Mucosa of descending colon (tissue), 3 donors: ENCODE results near the gene EXOSC2. TPM values are rescaled to one million over a fixed set of nuclear protein-coding genes. Genes with fewer than 3 reads are reported as not detected.
A peak's percentile ranks its signal among the peaks of the same experiment; 100 is the strongest.

Experiments
- ATAC-seq: fragments of 200-7000 bp; cut with Tn5 transposase; one replicate; pipeline ENCODE4 v1.9.1; 2020; ENCODE audit warnings: mild to moderate bottlenecking, moderate library complexity
- DNase-seq, 3 donors: peaks; one replicate each; pipeline ENCODE4 v3.0.0-alpha.2; 2020
- H3K36me3 ChIP-seq: fragments of 200-600 bp; one replicate; pipeline ENCODE4 v1.8.0; 2021; ENCODE audit warnings: low read depth, mild to moderate bottlenecking
- H3K4me1 ChIP-seq: fragments of 200-600 bp; one replicate; pipeline ENCODE4 v1.8.0; 2021; ENCODE audit warnings: low read depth, mild to moderate bottlenecking
- H3K4me3 ChIP-seq: fragments of 200-600 bp; one replicate; pipeline ENCODE4 v1.8.0; 2021; ENCODE audit warnings: mild to moderate bottlenecking
- H3K9me3 ChIP-seq: fragments of 200-600 bp; one replicate; pipeline ENCODE4 v1.8.0; 2021; ENCODE audit warnings: mild to moderate bottlenecking
- intact Hi-C, 2 donors: fragments of 100-400 bp; cut with DNase I in 1 of 2; cut with micrococcal nuclease in 1 of 2; formaldehyde crosslinking; loops; one replicate each; pipeline versions ENCODE4 v1.11.0 to v1.11.1; 2022; cut with DNase I, micrococcal nuclease
- total RNA-seq, 3 donors: library from RNA; stranded (reverse); fragmentation: NEBNext Ultra II Directional in 2 of 3; extraction: Animal tissue kit (Norgen Biotek cat#: 25700) in 2 of 3; gene quantifications; one replicate each; pipeline versions ENCODE4 v1.2.1 to v1.2.4, GENCODE V29; 2021 to 2023
- TF ChIP-seq, protein P1 (sequence below): fragments of 200-600 bp; IDR thresholded peaks from one replicate; pipeline ENCODE4 v1.8.0; 2022; ENCODE audit warnings: antibody characterized with exemption, mild to moderate bottlenecking
- donor health status: DM: no; HTN: no; CAD: no; lungs with moderate emphysema.
- donor health status: DM: no; HTN: no; CAD: no.
- donor health status: DM: no; HTN: yes; CAD: no.

The EXOSC2 gene
- total RNA-seq, 3 donors from 2014 or later: 18.3 to 25.7 (median 19.1) TPM

DNA sequence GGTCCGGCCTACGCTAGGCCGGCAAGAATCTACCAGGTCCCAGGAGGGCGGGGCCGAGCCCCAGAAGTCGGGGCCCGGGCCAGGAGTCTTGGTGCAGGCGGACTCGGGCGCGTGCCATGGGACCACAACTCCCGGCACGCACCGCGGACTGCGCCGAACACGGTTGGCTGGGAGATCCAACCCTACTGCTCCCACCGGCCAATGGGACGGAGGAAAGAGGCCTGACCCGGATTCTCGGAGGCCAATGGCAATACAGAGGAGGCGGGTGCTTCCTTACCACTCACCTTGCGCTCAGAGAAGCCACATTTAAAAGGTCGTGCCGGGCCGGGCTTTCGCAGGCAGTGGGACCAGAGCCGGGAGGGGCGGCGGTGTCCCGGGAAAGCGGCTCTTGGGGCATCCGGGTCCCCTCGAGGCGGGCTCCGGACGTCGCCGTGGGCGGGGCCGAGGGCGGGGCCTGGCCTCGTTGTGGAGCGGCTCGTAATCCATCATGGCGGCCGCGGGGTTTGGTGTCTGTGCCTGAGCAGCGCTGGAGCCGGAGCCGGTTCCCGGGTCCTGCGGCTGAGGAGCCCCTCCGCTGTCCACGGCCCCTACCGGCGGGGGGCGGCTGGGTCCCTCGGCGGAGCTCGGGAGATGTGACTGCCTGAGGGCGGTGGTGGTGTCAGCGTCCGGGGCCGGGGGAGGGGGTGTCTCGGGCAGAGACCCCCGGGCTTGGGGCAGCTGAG lies 19.1 kb downstream of the EXOSC2 start:
- intact Hi-C loops: loop anchor here in 1 of 2 donors (10.0 kb wide), 1 partner anchor 52 kb away; no protein-coding TSS in a partner anchor
- no peaks in the 10 kb centered on the region for H3K9me3 ChIP-seq

DNA sequence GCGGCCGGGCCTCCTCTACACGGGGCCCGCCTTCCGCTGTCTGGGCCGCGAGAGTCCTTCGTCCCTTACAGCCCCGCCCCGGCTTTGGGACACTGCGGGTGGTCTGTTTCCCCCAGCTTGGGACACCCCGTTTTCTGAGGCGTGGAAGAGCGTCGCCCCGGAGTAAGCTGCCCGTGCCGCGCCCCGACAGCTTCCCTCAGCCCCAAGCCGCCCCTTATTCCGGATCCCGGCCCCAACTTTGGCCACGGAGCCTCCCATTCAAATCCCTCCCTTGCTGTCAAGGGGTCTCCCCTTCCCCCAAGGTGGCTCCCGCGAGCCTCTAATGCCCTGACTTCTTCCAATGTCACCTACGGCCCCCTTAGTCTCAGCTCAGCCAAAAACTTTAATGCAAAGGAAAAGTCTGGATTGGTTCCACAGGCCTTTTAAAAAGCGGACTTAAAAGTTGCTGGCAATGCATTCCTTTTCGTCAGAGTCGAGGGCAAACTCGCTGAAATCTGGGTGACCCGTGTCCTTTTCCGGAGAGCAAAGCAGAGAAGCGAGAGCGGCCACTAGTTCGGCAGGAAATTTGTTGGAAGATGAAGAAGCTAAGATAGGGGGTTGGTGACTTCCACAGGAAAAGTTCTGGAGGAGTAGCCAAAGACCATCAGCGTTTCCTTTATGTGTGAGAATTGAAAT lies 19.8 kb downstream of the EXOSC2 start:
- intact Hi-C loops: loop anchor here in 1 of 2 donors (10.0 kb wide), 1 partner anchor 51 kb away; no protein-coding TSS in a partner anchor
- ATAC-seq: peak; percentile 1

More for the DNA sequence above, 19.1 kb downstream of the EXOSC2 start:
- H3K4me1 ChIP-seq: peaks cover 18% of the 10 kb centered on the region
- no peaks in the 10 kb centered on the region for H3K36me3 ChIP-seq
- DNase-seq (peak; percentile 97 to 98 (median 98)), ATAC-seq (peak; percentile 96)
- TF ChIP-seq, protein P1, sequence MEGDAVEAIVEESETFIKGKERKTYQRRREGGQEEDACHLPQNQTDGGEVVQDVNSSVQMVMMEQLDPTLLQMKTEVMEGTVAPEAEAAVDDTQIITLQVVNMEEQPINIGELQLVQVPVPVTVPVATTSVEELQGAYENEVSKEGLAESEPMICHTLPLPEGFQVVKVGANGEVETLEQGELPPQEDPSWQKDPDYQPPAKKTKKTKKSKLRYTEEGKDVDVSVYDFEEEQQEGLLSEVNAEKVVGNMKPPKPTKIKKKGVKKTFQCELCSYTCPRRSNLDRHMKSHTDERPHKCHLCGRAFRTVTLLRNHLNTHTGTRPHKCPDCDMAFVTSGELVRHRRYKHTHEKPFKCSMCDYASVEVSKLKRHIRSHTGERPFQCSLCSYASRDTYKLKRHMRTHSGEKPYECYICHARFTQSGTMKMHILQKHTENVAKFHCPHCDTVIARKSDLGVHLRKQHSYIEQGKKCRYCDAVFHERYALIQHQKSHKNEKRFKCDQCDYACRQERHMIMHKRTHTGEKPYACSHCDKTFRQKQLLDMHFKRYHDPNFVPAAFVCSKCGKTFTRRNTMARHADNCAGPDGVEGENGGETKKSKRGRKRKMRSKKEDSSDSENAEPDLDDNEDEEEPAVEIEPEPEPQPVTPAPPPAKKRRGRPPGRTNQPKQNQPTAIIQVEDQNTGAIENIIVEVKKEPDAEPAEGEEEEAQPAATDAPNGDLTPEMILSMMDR: no peak
- H3K4me3 ChIP-seq: peak overlapping the region; percentile 98

DNA sequence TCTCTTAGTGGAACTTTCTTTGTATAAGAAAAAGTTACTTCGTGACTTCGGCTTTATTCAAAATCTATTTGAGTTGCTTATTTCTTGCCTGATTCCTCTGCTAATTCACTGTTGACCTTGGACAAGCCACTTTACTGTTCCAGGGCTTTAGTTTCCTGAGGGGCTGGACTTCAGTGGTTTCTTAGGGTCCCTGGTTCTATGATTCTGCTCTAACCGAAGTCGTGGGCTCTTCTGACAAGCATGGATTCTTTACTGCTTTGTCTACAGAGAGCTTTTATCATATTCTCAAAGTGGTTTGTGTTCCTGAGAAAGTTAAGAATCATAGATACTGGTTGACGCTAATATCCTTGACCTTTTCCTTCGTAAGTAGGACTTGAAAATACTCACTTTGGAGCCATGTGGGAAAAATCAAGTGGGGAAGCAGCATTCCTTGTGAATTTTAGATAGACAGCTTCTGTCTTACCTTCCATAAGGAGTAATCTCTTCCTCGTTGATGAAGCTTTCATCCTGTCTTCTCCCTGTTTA lies 21.1 kb downstream of the EXOSC2 start:
- TF ChIP-seq, protein P1: no peak
- DNase-seq: no peak
- H3K9me3 ChIP-seq: no peaks in the 10 kb centered on the region
- H3K4me1 ChIP-seq: peaks cover 18% of the 10 kb centered on the region
- H3K4me3 ChIP-seq: no peak overlapping the region
- no peak for ATAC-seq
- H3K36me3 ChIP-seq: no peaks in the 10 kb centered on the region
- intact Hi-C loops: loop anchor here in 1 of 2 donors (10.0 kb wide), 1 partner anchor 50 kb away; no protein-coding TSS in a partner anchor

More for the DNA sequence above, 19.8 kb downstream of the EXOSC2 start:
- TF ChIP-seq, protein P1: no peak
- Histone ChIP-seq H3K9me3 (no peaks in the 10 kb centered on the region), H3K4me1 (peaks cover 18% of the 10 kb centered on the region), H3K4me3 (peak overlapping the region; percentile 98), H3K36me3 (no peaks in the 10 kb centered on the region)
- DNase-seq: peak in 1 of 3 donors; percentile 50

DNA sequence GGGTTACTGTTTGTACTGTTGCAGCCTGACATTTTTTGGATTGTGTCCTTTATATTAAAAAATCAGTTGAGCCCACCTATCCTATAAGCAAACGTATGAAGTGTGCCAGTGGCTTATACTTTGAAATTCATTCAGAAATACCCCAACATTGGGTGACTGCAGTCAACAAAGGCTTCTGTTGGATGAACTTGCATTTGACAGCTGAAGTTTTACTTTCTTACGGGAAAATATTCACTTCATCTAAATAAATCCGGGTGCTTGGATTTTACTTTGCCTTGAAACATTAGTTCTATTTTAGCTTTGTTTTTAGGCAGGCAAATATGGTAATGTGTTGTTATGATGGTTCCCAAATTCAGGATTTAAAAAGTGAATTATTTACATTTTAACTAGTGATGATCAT lies 21.7 kb downstream of the EXOSC2 start:
- intact Hi-C loops: loop anchor here in 1 of 2 donors (10.0 kb wide), 1 partner anchor 50 kb away; no protein-coding TSS in a partner anchor
- Histone ChIP-seq H3K36me3 (no peaks in the 10 kb centered on the region), H3K4me3 (peak overlapping the region; percentile 10), H3K9me3 (no peaks in the 10 kb centered on the region), H3K4me1 (peaks cover 18% of the 10 kb centered on the region)
- ATAC-seq: no peak
- TF ChIP-seq, protein P1: no peak
- no peak for DNase-seq

DNA sequence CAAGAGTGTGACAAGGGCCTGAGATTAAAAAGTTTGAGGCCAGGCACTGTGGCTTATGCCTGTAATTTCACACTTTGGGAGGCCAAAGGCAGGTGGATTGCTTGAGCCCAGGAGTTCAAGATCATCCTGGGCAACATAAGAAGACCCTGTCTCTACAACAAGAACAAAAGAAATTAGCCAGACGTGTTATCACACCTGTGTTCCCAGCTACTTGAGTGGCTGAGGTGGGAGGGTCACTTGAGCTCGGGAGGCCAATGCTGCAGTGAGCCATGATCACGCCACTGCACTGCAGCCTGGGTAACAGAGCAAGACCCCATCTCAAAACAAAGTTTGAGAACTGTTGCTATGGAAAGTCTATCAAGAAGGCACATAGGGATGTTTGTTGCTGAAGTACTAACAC lies 25.0 kb downstream of the EXOSC2 start:
- Histone ChIP-seq H3K36me3 (no peaks in the 10 kb centered on the region), H3K9me3 (no peaks in the 10 kb centered on the region), H3K4me3 (no peak overlapping the region), H3K4me1 (peaks cover 13% of the 10 kb centered on the region)
- DNase-seq (no peak), ATAC-seq (no peak)
- TF ChIP-seq, protein P1: no peak
- intact Hi-C loops: loop anchor here in 1 of 2 donors (10.0 kb wide), 1 partner anchor 46 kb away; no protein-coding TSS in a partner anchor
